NCI-H2171 treated with DMSO at 0.1 percent for 48 hours (cell line): ENCODE data around the gene EIF3I.
A peak's percentile ranks its signal among the peaks of the same experiment; 100 is the strongest.
"Not testable (repeated sequence)": the region's sequence is repeated elsewhere in the genome, so short reads cannot be mapped to it uniquely, and the experiment has no call there.

Source experiments
- DNase-seq: peaks from one replicate; lab custom pipeline; 2025; lab: John Stamatoyannopoulos, UW

The EIF3I gene

GRCh38 chr1:32232558-32233304 is 10.5 kb downstream of the EIF3I start:
- peak; percentile 81 for DNase-seq

GRCh38 chr1:32234792-32235191 is 12.6 kb downstream of the EIF3I start:
- DNase-seq = no peak

- DNase-seq = peak; percentile 88
These were observed 17.1 kb downstream of the EIF3I start for GRCh38 chr1:32239337-32239736.

DNA sequence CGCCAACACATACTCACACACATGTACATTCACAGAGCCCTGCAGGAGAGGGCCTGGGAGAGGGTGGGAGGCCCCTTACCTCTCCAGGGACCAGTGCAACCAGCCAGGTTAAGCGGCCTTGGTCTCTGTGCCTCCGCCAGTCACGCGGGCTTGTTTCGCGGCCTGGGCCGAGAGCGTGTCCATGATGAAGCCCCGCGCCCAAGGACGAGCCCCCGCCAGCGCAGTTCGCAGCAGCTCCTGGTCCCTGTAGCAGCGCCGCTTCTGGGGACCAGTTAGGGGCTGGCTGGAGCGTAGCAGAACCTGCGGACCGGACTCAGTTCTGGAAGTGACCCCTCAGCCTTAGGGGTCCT is 17.6 kb downstream of the EIF3I start:
- DNase-seq = peak; percentile 79

DNA sequence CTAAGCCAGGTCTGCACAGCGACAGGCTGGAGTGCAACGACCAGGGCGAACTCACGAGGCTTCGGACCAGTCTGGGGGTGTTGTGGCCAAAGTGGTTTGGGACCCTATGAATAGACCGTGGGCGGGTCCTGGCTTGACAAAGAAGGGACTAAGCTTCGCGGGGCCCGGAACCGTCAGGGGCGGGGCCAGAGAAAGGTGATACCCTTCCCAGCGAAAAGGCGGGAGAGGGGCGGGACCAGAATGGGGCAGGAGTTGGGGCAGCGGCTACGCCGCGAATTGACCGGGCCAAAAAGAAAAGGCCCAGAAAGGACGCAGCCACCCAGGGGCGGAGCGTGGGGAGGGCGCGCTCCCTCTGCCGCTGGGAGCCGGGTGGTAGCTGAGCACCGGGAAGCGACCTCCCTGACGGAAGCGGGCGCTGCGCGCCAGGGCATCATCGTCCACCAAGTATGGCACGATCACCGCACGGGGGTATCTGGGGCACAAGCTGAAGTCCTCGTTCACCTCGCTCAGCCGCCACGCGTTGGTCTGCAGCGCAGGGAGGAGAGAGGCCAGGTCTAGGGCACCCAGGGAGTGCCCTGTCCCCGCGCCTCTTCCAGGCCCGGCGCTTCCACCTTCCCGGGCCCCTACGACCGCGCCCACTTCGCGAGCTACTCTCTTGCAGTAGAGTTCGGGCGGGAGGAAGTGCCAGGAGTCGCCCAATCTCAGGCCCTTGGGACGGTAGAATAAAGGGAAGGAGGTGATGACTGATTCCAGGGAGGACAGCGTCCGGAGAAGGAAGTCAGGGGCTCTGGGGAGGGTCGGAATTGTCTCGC is 18.1 kb downstream of the EIF3I start:
- DNase-seq = peak; percentile 77

DNA sequence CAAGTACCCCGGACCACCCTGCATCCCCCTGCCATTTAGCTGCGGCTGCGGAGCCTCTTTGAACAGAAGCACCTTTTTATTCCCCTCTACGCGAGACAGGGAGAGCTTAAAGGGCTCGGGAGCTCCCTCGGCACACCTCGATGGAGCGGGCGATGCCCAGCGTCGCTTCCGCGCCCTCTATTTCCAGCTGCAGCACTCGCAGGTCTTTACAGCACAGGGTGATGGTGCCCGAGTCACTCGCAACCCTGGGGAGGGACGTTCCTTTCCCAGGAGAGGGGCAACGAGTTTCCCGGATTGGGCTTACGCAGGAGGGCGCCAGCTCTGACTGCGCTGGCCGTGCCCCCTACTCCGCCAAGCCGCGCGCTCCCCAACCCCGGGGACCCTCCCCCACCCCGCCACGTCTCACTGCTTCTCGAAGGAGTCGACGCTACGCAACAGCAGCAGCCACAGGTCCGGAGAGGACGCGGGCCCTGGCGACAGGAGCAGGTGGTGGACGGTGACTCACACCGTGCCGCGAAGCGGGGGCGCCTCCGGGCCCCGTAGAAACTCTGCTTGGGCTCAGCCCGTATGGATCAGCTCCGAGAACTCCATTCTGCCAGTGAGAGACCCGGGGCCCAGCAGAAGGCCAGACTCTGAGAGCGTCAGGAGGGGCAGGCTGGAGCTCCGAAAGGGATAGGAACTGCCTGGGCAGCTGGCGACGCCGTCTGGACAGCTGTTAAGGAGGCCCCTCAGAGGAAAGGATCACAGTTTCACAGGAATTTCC is 19.0 kb downstream of the EIF3I start:
- DNase-seq = peak; percentile 64

GRCh38 chr1:32242341-32242851 is 20.2 kb downstream of the EIF3I start:
- DNase-seq = no peak

DNA sequence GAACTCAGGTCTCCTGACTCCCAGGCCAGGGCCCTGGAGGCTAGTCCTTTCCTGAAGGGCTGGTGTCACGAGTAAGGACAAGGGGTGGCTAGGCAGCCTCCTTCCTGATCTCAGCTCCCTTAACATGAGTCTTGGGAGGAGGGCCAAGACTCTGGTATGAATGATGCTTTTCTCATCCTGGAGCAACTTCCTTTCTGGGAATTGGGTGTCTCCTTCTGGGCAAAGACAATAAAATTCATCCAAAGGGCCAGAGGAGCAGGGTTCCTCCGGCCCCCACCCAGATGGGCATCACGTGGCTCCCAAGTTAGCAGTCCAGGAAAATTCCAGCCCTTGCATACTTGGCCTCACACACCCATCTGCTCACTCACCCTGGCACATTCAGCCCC is 24.7 kb downstream of the EIF3I start, which contains the start of gene FAM167B:
TSS of gene FAM167B (plus strand) at position 335 of the 386 bp plus-strand sequence. CDS start 200 bp downstream, outside the sequence.
- no peak for DNase-seq

DNA sequence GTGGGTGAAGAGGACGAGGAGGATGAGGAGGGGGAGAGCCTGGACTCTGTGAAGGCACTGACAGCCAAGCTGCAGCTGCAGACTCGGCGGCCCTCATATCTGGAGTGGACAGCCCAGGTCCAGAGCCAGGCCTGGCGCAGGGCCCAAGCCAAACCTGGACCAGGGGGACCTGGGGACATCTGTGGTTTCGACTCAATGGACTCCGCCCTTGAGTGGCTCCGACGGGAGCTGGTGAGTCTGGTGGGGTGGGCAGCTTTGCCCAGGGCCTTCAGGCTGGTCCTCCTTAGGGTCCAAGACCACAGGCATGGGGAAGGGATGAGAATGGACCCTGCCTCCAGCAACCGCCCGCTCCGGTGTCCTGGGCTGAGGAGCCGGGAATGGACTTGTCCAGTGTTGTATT is 25.2 kb downstream of the EIF3I start:
- DNase-seq = no peak

DNA sequence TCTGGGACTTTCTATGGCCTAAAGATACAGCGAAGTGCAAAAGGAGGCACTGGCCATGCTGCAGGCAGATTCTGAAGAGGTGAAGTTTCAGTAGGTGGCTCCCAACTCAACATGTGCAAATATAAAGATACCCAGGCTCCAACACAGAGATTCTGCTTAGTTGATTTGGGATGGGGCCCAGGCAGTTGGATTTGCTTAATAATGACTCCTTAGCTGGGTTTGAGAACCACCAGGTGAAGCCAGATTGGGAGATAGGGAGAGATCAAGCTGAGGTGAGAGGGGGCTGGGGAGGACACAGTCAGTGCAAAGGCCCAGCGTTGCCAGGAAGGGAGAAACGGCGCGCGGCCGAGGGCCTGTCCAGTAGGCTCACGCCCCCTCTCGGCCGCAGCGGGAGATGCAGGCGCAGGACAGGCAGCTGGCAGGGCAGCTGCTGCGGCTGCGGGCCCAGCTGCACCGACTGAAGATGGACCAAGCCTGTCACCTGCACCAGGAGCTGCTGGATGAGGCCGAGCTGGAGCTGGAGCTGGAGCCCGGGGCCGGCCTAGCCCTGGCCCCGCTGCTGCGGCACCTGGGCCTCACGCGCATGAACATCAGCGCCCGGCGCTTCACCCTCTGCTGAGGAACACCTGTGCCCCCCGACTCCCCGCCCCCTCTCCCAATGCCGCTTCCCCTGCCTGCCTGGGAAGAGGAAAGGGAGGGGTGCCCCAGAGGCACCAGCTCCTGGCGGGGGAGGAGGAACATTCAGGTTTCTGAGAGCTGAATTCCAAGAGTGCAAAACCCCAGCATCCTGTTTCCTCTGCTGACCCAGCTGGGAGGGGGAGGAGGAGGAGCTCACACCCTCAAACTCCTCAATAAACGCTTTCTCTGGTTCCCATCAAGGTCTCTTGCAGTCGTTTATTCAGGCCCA is 26.0 kb downstream of the EIF3I start:
- DNase-seq = peak; percentile 83

- DNase-seq = no peak
These were observed 27.8 kb downstream of the EIF3I start for GRCh38 chr1:32249831-32250525.

- no peak for DNase-seq
These were observed 28.9 kb downstream of the EIF3I start, which contains the start of gene LCK for GRCh38 chr1:32250893-32251716. LCK (plus strand) TSS chr1:32251265; CDS start chr1:32274330, 23,065 bp downstream.

DNA sequence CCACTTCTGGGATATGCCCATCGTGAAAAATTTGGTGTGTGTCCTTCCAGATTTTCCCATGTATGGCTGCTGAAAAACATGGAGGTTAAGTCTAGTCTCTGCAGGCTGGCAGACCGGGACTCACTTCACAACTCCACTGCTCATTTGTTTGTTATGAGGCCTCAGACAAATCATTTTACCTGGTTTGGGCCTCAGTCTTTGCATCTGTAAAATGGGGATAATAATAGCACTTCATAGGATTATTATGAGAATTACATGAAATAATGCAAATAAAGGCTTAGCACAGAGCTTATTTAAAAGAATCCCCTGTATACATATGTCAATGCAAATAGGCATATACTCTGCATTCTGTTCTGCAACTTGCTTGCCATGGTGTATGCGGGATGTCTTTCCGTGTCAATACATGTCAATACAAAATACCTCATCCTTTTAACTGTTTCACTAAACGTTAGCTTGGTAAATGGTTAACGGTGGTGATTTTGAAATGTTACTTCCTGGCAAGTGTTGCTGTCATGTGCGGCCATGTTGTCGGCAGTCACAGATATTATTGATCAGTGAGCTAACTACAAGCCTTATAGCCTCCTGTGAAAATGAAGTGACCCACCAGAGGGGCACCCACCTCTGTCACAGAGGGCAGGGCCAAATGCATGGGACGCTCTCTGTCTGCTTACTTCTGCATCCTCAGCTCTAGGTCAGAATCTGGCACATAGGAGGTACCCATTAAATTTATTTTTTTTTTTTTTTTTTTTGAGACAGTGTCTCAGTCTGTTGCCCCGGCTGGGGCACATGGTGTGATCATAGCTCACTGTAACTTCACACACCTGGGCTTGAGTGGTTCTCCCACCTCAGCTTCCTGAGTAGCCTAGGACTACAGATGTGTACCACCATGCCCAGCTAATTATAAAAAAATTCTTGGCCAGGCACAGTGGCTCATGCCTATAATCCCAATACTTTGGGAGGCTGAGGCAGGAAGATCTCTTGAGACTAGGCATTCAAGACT is 33.2 kb downstream of the EIF3I start:
- DNase-seq = no peak

DNA sequence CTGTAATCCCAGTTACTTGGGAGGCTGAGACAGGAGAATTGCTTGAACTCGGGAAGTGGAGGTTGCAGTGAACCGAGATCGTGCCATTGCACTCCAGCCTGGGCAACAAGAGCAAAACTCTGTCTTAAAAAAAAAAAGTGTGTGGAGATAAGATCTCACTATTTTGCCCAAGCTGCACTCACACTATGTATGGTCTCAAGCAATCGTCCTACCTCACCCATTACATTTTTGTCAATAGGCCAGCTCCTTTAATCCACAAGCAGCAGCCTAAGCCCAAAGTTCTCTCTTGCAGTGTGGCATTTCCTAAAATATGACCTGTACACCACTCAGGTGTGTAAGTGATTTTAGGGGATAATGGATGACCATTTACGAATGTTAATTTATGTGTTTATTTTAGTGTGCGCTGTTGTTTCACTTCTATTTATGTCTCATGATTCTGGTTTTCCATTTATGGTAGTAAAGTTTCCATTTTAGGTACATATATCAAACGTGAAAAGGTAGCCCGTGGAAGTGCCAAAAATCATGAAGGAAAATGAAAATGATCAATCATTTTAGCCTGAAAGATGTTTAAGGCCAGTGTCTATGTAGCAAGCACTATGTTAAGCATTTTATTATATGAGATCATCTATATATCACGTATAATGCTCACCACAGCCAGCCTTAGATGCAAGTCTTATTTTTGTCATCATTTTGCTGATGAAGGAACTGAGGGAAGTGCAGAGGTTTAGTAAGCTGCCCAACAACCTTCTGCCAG is 34.4 kb downstream of the EIF3I start:
- no peak for DNase-seq

DNA sequence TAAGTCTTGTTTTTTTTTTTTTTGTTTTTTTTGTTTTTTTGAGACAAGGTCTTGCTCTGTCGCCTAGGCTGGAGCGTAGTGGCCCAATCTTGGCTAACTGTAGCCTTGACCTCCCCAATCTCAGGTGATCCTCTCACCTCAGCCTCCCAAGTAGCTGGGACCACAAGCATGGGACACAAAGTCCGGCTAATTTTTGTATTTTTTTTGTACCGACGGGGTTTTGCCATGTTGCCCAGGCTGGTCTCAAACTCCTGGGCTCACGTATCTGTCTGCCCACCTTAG is 35.0 kb downstream of the EIF3I start:
- DNase-seq = no peak

GRCh38 chr1:32263236-32263593 is 41.0 kb downstream of the EIF3I start:
- not testable (repeated sequence) for DNase-seq

DNA sequence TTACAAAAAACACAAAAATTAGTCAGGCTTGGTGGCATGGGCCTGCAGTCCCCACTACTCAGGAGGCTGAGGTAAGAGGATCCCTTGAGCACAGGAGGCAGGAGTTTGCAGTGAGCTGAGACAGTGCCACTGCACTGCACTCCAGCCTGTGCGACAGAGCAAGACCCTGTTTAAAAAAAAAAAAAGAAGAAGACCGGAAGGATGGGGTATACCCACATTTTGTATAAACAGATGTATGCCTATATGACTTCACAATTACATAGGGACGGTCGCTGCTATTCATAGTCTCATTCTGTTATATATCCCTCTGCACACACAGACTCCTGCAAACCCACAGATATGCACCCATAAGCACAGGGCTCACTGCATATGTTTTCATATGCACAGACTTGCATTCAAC is 41.5 kb downstream of the EIF3I start:
- DNase-seq = no peak

- no peak for DNase-seq
These were observed 43.6 kb downstream of the EIF3I start for GRCh38 chr1:32265846-32266245.
